CD4-positive, alpha-beta T cell treated with Interleukin-10 for 1 hour (primary cell): Measurements from ENCODE around the gene SLC30A9.

ENCODE experiments used
- DNase-seq: peaks from one replicate; pipeline ENCODE4 v3.0.0-alpha.2; 2020

SLC30A9 gene

GRCh38 chr4:41990365-41991111 lies at the start of gene SLC30A9:
SLC30A9 (plus strand) TSS chr4:41990530; CDS start chr4:41990652, 122 bp downstream.
- DNase-seq: peak; percentile 95

GRCh38 chr4:41940834-41941233 lies 49.5 kb upstream of the SLC30A9 start:
- no peak for DNase-seq

- DNase-seq: no peak
These were observed 46.8 kb upstream of the SLC30A9 start for GRCh38 chr4:41943506-41943905.

- DNase-seq: no peak
These were observed 46.2 kb upstream of the SLC30A9 start for GRCh38 chr4:41944089-41944488.

- no peak for DNase-seq
These were observed 40.8 kb upstream of the SLC30A9 start for GRCh38 chr4:41949531-41949930.

GRCh38 chr4:41957634-41958033 lies 32.7 kb upstream of the SLC30A9 start:
- peak; percentile 38 for DNase-seq

GRCh38 chr4:41963105-41963504 lies 27.2 kb upstream of the SLC30A9 start:
- DNase-seq: peak; percentile 37

GRCh38 chr4:41964401-41964800 lies 25.9 kb upstream of the SLC30A9 start:
- no peak for DNase-seq

- no peak for DNase-seq
These were observed 22.9 kb upstream of the SLC30A9 start for GRCh38 chr4:41967392-41967791.

- DNase-seq: no peak
These were observed 20.7 kb upstream of the SLC30A9 start for GRCh38 chr4:41969671-41970070.

GRCh38 chr4:41975341-41975740 lies 15.0 kb upstream of the SLC30A9 start:
- DNase-seq: no peak

GRCh38 chr4:41976775-41977516 lies 13.4 kb upstream of the SLC30A9 start:
- no peak for DNase-seq

GRCh38 chr4:41977709-41978108 lies 12.6 kb upstream of the SLC30A9 start:
- DNase-seq: no peak

GRCh38 chr4:41981456-41981855 lies 8.9 kb upstream of the SLC30A9 start, which contains the start of gene DCAF4L1:
DCAF4L1 (plus strand) TSS chr4:41981756; CDS start chr4:41981793, 37 bp downstream.
- DNase-seq: no peak

- DNase-seq: no peak
These were observed 7.6 kb upstream of the SLC30A9 start for GRCh38 chr4:41982716-41983115.

- no peak for DNase-seq
These were observed 5.2 kb upstream of the SLC30A9 start for GRCh38 chr4:41985151-41985550.

- no peak for DNase-seq
These were observed 351 bp upstream of the SLC30A9 start for GRCh38 chr4:41989994-41990364.

- no peak for DNase-seq
These were observed 1.8 kb downstream of the SLC30A9 start for GRCh38 chr4:41991916-41992767.

- no peak for DNase-seq
These were observed 2.9 kb downstream of the SLC30A9 start for GRCh38 chr4:41992967-41993857.

- no peak for DNase-seq
These were observed 4.2 kb downstream of the SLC30A9 start for GRCh38 chr4:41994461-41994985.

- DNase-seq: no peak
These were observed 7.7 kb downstream of the SLC30A9 start for GRCh38 chr4:41998019-41998418.

- no peak for DNase-seq
These were observed 9.0 kb downstream of the SLC30A9 start for GRCh38 chr4:41999321-41999720.
